HCT116 (cell line): Measurements from ENCODE around the gene USP24. TPM values are rescaled to one million over a fixed set of nuclear protein-coding genes. Genes with fewer than 3 reads are reported as not detected.

Source experiments
- ATAC-seq: fragments of 200-7000 bp; cut with Tn5 transposase; 2 replicates; pipeline ENCODE4 v1.9.1; 2020; ENCODE audit warnings: mild to moderate bottlenecking, moderate library complexity
- BruUV-seq: library from RNA; stranded (reverse); fragments of 400-500 nt; replicated peaks from 2 replicates; lab custom pipeline; 2021; lab: Mats Ljungman, UMichigan
- CTCF ChIA-PET: fragments of 300-600 bp; sonication (Branson Sonifier 250); formaldehyde crosslinking; loops from one replicate; lab custom pipeline; 2021; ENCODE audit warnings: antibody characterized with exemption; lab: Charles Lee
- POLR2A ChIA-PET: fragments of 300-600, 350-600 bp; sonication (Branson Sonifier 250); formaldehyde crosslinking; loops from one replicate; lab custom pipeline; 2021; ENCODE audit warnings: antibody characterized with exemption; lab: Charles Lee
- RAD21 ChIA-PET, 2 experiments: fragments of 300-600 bp; sonication (Branson Sonifier 250); formaldehyde crosslinking; loops; one replicate each; lab custom pipeline; 2023; ENCODE audit warnings: low total read pairs in 2 of 2; ENCODE audit not compliant: uncharacterized antibody in 2 of 2, unreplicated experiment in 2 of 2, low non-redundant PET in 1 of 2; lab: Charles Lee
- DNase-seq: peaks from one replicate; pipeline ENCODE4 v3.0.0-alpha.2; 2010; ENCODE audit warnings: low read depth, low spot score
- H2AFZ ChIP-seq: fragments of 200-600 bp; shearing (Covaris generic), sonication (generic); 2 replicates; pipeline ENCODE4 v1.6.1; 2017; ENCODE audit warnings: low read depth, mixed run types, mixed read lengths, antibody characterized with exemption, low read length; ENCODE audit not compliant: poor library complexity, severe bottlenecking
- H3K27ac ChIP-seq: 2 replicates; pipeline ENCODE4 v1.5.1; 2012; ENCODE audit warnings: low read depth, low read length
- H3K27me3 ChIP-seq: fragments of 200-600 bp; sonication (generic); 2 replicates; pipeline ENCODE4 v1.6.1; 2016; ENCODE audit warnings: mixed run types, low read length, mixed read lengths; ENCODE audit not compliant: insufficient read depth
- H3K36me3 ChIP-seq, 2 experiments: fragments of 200-500 bp in 1 of 2; fragments of 200-600 bp in 1 of 2; sonication (Bioruptor generic) in 1 of 2; sonication (generic) in 1 of 2; 2 replicates each; pipeline versions ENCODE4 v1.5.1 to v1.6.1; 2014 to 2016; ENCODE audit warnings: low read length in 2 of 2, inconsistent platforms in 1 of 2, mixed read lengths in 1 of 2, mixed run types in 1 of 2; ENCODE audit not compliant: insufficient read depth in 2 of 2, control insufficient read depth in 1 of 2
- H3K4me1 ChIP-seq, 2 experiments: fragments of 200-600 bp in 1 of 2; sonication (generic) in 1 of 2; 2 replicates each; pipeline versions ENCODE4 v1.5.1 to v1.6.1; 2012 to 2017; ENCODE audit warnings: low read length in 2 of 2, inconsistent platforms in 1 of 2, mild to moderate bottlenecking in 1 of 2, mixed read lengths in 1 of 2, mixed run types in 1 of 2, moderate library complexity in 1 of 2; ENCODE audit not compliant: insufficient read depth in 2 of 2, control insufficient read depth in 1 of 2
- H3K4me2 ChIP-seq: fragments of 200-600 bp; sonication (generic); 2 replicates; pipeline ENCODE4 v1.6.1; 2017; ENCODE audit warnings: mixed run types, low read length, mixed read lengths
- H3K4me3 ChIP-seq, 2 experiments: fragments of 200-600 bp in 1 of 2; sonication (generic) in 1 of 2; replicated peaks in 1 of 2; 2 replicates each; pipeline ENCODE4 v1.5.1; 2011 to 2016; ENCODE audit warnings: low read length in 2 of 2, control low read depth in 1 of 2, low read depth in 1 of 2, mild to moderate bottlenecking in 1 of 2, mixed read lengths in 1 of 2, mixed run types in 1 of 2
- H3K79me2 ChIP-seq: fragments of 200-600 bp; sonication (generic); 2 replicates; pipeline ENCODE4 v1.6.1; 2017; ENCODE audit warnings: mild to moderate bottlenecking, mixed run types, low read length, moderate library complexity, mixed read lengths; ENCODE audit not compliant: insufficient read depth
- H3K9ac ChIP-seq: fragments of 200-600 bp; sonication (generic); 2 replicates; pipeline ENCODE4 v1.6.1; 2016; ENCODE audit warnings: low read length, mixed read lengths
- H3K9me2 ChIP-seq: fragments of 200-600 bp; sonication (generic), shearing (Covaris generic); 2 replicates; pipeline ENCODE4 v1.6.1; 2017; ENCODE audit warnings: mixed run types, mild to moderate bottlenecking, moderate library complexity; ENCODE audit not compliant: insufficient read depth
- H3K9me3 ChIP-seq, 2 experiments: fragments of 200-500 bp in 1 of 2; fragments of 200-600 bp in 1 of 2; sonication (Bioruptor generic) in 1 of 2; sonication (generic) in 1 of 2; 2 replicates each; pipeline ENCODE4 v1.6.1; 2014 to 2017; ENCODE audit warnings: low read length in 2 of 2, mixed read lengths in 2 of 2, inconsistent platforms in 1 of 2, low read depth in 1 of 2, mild to moderate bottlenecking in 1 of 2, mixed run types in 1 of 2, moderate library complexity in 1 of 2; ENCODE audit not compliant: control insufficient read depth in 1 of 2, insufficient read depth in 1 of 2
- H4K20me1 ChIP-seq: fragments of 200-600 bp; sonication (generic), shearing (Covaris generic); 2 replicates; pipeline ENCODE4 v1.6.1; 2017; ENCODE audit warnings: mixed run types, mild to moderate bottlenecking, moderate library complexity; ENCODE audit not compliant: insufficient read depth
- EZH2 ChIP-seq: fragments of 200-600 bp; sonication (generic); IDR thresholded peaks from 2 replicates; pipeline ENCODE4 v1.6.1; 2017; ENCODE audit warnings: antibody characterized with exemption, mixed run types
- POLR2AphosphoS5 ChIP-seq: IDR thresholded peaks from 2 replicates; pipeline ENCODE4 v1.6.1; 2011; ENCODE audit warnings: mild to moderate bottlenecking, low read depth, low read length, moderate library complexity
- SIN3A ChIP-seq: IDR thresholded peaks from 2 replicates; pipeline ENCODE4 v1.6.1; 2012; ENCODE audit warnings: low read depth
- ZNF274 ChIP-seq: fragments of 200-500 bp; sonication (Bioruptor generic); IDR thresholded peaks from 2 replicates; pipeline ENCODE4 v1.6.1; 2014; ENCODE audit warnings: mild to moderate bottlenecking, low read depth, low read length, inconsistent platforms
- intact Hi-C: fragments of 100-400 bp; cut with micrococcal nuclease; formaldehyde crosslinking; loops from 2 replicates; pipeline ENCODE4 v1.10.0; 2022
- total RNA-seq: library from RNA; stranded (reverse); gene quantifications from one replicate; pipeline ENCODE4 v1.2.1, GENCODE V29; 2021; ENCODE audit not compliant: unreplicated experiment

The USP24 gene
- total RNA-seq, 1 experiment from 2014 or later: 34.2 TPM

DNA sequence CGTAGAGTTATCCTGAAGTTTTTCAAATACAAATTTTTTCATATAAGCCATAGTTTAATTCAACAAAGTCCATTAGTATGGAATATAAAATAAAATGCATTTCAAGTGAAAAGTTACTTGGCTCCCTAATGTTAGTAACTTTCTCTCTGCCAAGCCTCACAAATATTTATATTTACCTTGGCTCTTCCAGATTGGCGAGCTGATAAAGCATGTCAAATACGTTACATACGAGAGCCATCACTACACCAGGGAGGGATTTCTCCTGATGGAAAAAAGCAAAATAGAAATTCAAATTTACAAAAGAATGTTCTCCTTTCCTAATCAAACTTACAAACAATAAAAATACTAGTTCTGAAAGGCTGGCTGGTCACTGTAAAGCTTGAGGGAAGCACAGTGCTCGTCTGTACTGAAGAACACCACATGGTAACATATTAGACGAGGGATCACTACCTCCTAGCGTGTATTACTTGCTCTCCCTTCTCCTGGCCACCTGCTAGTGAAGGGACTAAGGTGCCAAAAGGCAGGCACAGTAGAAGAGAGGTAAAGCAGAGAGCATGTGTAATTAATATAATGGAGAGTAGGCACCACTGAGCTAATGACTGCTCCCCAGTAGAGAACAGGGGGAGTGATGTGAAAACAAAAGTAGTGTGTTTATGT, 80.9 kb downstream of the USP24 start:
- no peaks in the 10 kb centered on the region for H4K20me1 ChIP-seq
- no peak overlapping the region for H3K9ac ChIP-seq
- ATAC-seq (no peak), DNase-seq (no peak)
- no peaks in the 10 kb centered on the region for H3K79me2 ChIP-seq
- no peak overlapping the region for H2AFZ ChIP-seq
- H3K4me2 ChIP-seq: no peak overlapping the region
- peaks cover 43 to 57% of the 10 kb centered on the region in 2 experiments for H3K36me3 ChIP-seq
- H3K9me2 ChIP-seq: no peaks in the 10 kb centered on the region
- no peaks in the 10 kb centered on the region for H3K27me3 ChIP-seq
- BruUV-seq: no TSS peak
- ChIA-PET POLR2A (no interaction called here), CTCF (no interaction called here), RAD21 (no interaction called here)
- intact Hi-C loops: no loop called here
- no peak overlapping the region for H3K4me3 ChIP-seq
- no peak for TF ChIP-seq SIN3A
- TF ChIP-seq ZNF274: no peak
- TF ChIP-seq POLR2AphosphoS5: no peak
- no peaks in the 10 kb centered on the region for H3K4me1 ChIP-seq
- H3K27ac ChIP-seq: no peak overlapping the region
- H3K9me3 ChIP-seq: no peaks in the 10 kb centered on the region

DNA sequence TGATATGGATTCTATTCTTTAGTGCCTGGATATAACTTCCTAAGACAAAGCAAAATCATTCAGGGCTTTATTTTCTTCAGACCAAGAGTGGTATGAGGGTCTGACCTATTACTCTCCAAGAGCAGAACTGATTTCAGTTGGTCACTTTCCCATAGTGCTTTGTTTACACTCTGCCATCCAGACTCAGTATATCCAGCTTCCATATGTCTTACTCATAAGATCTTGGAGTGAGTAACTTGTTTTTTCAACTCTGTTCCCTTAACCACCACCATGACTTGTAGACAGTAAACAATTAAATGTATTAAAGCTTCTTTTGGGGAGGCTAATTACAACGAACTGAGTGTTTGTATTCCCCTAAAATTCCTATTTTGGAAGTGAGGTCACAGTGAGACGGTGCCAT, 83.4 kb downstream of the USP24 start:
- H3K36me3 ChIP-seq: peaks cover 31 to 40% of the 10 kb centered on the region in 2 experiments
- POLR2A ChIA-PET: no interaction called here
- no peaks in the 10 kb centered on the region for H3K27me3 ChIP-seq
- TF ChIP-seq EZH2 (no peak), POLR2AphosphoS5 (no peak)
- RAD21 ChIA-PET: no interaction called here
- intact Hi-C loops: no loop called here
- H3K9me3 ChIP-seq: no peaks in the 10 kb centered on the region
- no TSS peak for BruUV-seq
- CTCF ChIA-PET: no interaction called here
- no peak overlapping the region for H3K9ac ChIP-seq
- H3K4me3 ChIP-seq: no peak overlapping the region
- no peak overlapping the region for H3K27ac ChIP-seq
- H3K79me2 ChIP-seq: no peaks in the 10 kb centered on the region
- H3K4me2 ChIP-seq: no peak overlapping the region
- DNase-seq: no peak
- H3K4me1 ChIP-seq: no peaks in the 10 kb centered on the region
- no peak for ATAC-seq
- H4K20me1 ChIP-seq: no peaks in the 10 kb centered on the region
- H2AFZ ChIP-seq: no peak overlapping the region
- no peaks in the 10 kb centered on the region for H3K9me2 ChIP-seq
